ENCODE measurements around the gene DELE1.

DNA sequence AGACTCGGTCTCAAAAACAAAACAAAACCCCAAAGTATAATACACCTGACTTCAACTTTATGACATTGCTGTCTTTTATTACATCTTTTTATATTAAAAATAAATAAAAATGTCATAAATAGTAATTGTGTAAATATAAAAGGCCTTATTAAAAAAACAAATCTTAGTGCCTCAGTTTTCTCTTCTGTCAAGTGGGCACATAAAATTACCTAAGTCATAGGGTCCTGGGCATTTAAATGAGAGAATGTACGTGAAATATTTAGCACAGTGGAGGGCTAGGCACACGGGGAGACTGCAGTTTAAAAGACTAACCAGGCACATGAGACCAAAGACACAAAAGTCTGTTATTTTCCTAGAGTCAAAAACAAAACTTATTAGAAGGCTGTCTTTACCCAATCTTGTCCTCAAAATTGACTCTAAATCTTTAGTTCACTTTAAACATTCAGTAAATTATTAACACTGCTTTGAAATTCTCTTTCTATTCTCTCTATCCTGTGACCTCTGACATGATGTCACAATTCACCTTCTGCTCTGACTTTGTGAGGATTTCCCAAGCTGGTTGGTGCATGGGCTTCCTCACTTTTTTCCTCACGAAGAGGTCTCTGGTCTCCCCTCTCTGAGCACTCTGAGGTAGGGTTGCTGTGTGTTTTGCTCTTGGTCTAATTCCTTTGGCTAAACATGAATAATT, 42.7 kb downstream of the DELE1 start:
- TF ChIP-seq, protein P1, sequence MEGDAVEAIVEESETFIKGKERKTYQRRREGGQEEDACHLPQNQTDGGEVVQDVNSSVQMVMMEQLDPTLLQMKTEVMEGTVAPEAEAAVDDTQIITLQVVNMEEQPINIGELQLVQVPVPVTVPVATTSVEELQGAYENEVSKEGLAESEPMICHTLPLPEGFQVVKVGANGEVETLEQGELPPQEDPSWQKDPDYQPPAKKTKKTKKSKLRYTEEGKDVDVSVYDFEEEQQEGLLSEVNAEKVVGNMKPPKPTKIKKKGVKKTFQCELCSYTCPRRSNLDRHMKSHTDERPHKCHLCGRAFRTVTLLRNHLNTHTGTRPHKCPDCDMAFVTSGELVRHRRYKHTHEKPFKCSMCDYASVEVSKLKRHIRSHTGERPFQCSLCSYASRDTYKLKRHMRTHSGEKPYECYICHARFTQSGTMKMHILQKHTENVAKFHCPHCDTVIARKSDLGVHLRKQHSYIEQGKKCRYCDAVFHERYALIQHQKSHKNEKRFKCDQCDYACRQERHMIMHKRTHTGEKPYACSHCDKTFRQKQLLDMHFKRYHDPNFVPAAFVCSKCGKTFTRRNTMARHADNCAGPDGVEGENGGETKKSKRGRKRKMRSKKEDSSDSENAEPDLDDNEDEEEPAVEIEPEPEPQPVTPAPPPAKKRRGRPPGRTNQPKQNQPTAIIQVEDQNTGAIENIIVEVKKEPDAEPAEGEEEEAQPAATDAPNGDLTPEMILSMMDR (IDR thresholded peaks at IDR 0.05) = no peak
- TF ChIP-seq POLR2A (IDR thresholded peaks at IDR 0.05) (no peak), POLR2AphosphoS5 (IDR thresholded peaks at IDR 0.05) (no peak), EP300 (IDR thresholded peaks at IDR 0.05) (no peak)

Measured in stomach (tissue), 4 donors.